GM19395 (cell line): ENCODE measurements around the gene MFF.
"Not testable (repeated sequence)": the region's sequence is repeated elsewhere in the genome, so short reads cannot be mapped to it uniquely, and the experiment has no call there.

ENCODE experiments used
- ATAC-seq: cut with Tn5 transposase; IDR thresholded peaks from one replicate; pipeline ENCODE4 v1.9.1; 2021; ENCODE audit warnings: mild to moderate bottlenecking, moderate library complexity; ENCODE audit not compliant: unreplicated experiment

Gene MFF

GRCh38 chr2:227376656-227377396, 51.8 kb downstream of the MFF start:
- no peak for ATAC-seq

GRCh38 chr2:227377467-227378351, 52.7 kb downstream of the MFF start:
- ATAC-seq = no peak

- no peak for ATAC-seq
Measured at GRCh38 chr2:227378371-227378782, 53.3 kb downstream of the MFF start.

GRCh38 chr2:227379095-227379494, 54.0 kb downstream of the MFF start, which contains the start of gene TM4SF20:
Gene TM4SF20, minus strand, starts transcription at chr2:227379306. Its CDS starts 38 bp downstream, at chr2:227379268.
- no peak for ATAC-seq

- ATAC-seq = not testable (repeated sequence)
Measured at GRCh38 chr2:227382241-227382835, 57.3 kb downstream of the MFF start.

- ATAC-seq = no peak
Measured at GRCh38 chr2:227383686-227384085, 58.6 kb downstream of the MFF start.

- no peak for ATAC-seq
Measured at GRCh38 chr2:227386630-227387029, 61.6 kb downstream of the MFF start.

GRCh38 chr2:227387583-227387982, 62.5 kb downstream of the MFF start, which contains the start of gene SCYGR1:
Gene SCYGR1, minus strand, starts transcription at chr2:227387949. Its CDS starts 0 bp downstream, at chr2:227387949.
- ATAC-seq = not testable (repeated sequence)

GRCh38 chr2:227388537-227389011, 63.5 kb downstream of the MFF start:
- ATAC-seq = no peak

GRCh38 chr2:227389231-227389630, 64.2 kb downstream of the MFF start:
- ATAC-seq = no peak

GRCh38 chr2:227389661-227390060, 64.6 kb downstream of the MFF start:
- ATAC-seq = no peak

- ATAC-seq = no peak
Measured at GRCh38 chr2:227390468-227391256, 65.6 kb downstream of the MFF start.

- no peak for ATAC-seq
Measured at GRCh38 chr2:227394401-227394800, 69.3 kb downstream of the MFF start.

GRCh38 chr2:227395556-227395955, 70.5 kb downstream of the MFF start:
- ATAC-seq = no peak

GRCh38 chr2:227397562-227397961, 72.5 kb downstream of the MFF start:
- no peak for ATAC-seq

- ATAC-seq = no peak
Measured at GRCh38 chr2:227398684-227399670, 73.9 kb downstream of the MFF start.

GRCh38 chr2:227401550-227401949, 76.5 kb downstream of the MFF start:
- ATAC-seq = no peak

- no peak for ATAC-seq
Measured at GRCh38 chr2:227402321-227402720, 77.3 kb downstream of the MFF start.

GRCh38 chr2:227402959-227403358, 77.9 kb downstream of the MFF start:
- ATAC-seq = no peak
